ENCODE data around the gene SSC5D. TPM values are rescaled to one million over a fixed set of nuclear protein-coding genes. Genes with fewer than 3 reads are reported as not detected.

SSC5D gene
- polyA plus RNA-seq, 1 of the 3 experiments (the other 2 are of a cell fraction): 4.9 TPM

DNA sequence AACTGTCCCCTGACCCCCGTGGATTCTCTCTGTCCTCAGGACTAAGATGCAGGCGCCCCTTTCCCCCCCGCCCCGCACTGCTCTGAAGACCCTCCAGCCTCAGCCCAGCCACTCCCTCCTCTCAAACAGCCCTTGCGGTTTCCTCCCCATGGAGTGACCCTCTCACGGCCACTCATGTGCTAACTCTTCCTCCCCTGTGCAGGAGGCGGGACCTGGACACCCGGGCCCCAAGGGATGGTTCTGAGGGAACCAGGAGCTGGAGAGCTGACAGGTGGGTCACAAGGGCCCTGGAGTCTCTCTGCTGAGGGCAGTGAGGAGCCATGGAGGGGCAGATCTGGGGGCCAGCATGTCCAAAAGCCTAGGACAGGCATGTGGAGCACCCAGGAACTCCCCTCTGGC lies 28.7 kb upstream of the SSC5D start:
- Histone ChIP-seq H3K36me3 (replicated peaks in 1 of 2; ENCODE audit: control insufficient read depth in 1 of 2, insufficient read depth in 2 of 2, low read length in 1 of 2) (no peaks in the 10 kb centered on the region), H3F3A (replicated peaks; ENCODE audit: insufficient read depth) (peaks cover 12% of the 10 kb centered on the region), H3K27me3 (ENCODE audit: insufficient read depth) (no peaks in the 10 kb centered on the region), H3K79me2 (ENCODE audit: insufficient read depth) (peaks cover 12% of the 10 kb centered on the region; the same call in 1 of the 2 replicates), H3K9ac (no peak overlapping the region), H3K4me3 (ENCODE audit: low read depth in 2 of 2, low read length in 1 of 2) (peak overlapping the region in 1 of 2 experiments; percentile 76; a peak in 1 of 4 replicates), H3K4me2 (peak overlapping the region; percentile 100), H4K20me1 (ENCODE audit: insufficient read depth) (0 out of 2 replicates have a peak, but pooled peaks cover under 1% of the 10 kb centered on the region), H3K9me3 (no peaks in the 10 kb centered on the region), H3K4me1 (ENCODE audit: control insufficient read depth in 1 of 2, insufficient read depth in 2 of 2, low read depth in 1 of 2, low read length in 1 of 2) (peaks cover 9 to 18% of the 10 kb centered on the region in 2 experiments; a peak in 2 of 4 replicates), H3K9me2 (no peaks in the 10 kb centered on the region), H2AFZ (ENCODE audit: low read depth) (no peak overlapping the region), H3K27ac (ENCODE audit: low read depth in 2 of 2, low read length in 1 of 2) (peak overlapping the region; percentile 90 to 91; a peak in 3 of 4 replicates)
- 94% methylated on average over 6 of the region's 8 CpGs for WGBS (ENCODE audit: low lambda C conversion rate)
- ChIA-PET POLR2A (interaction anchor here (0.7 kb wide), 1 partner anchor 120 kb away, joined by 3 read pairs; the partner anchor contains the start of gene KMT5C), CTCF (interaction anchor here (0.8 to 2.5 kb wide), 12 partner anchors 8 to 370 kb away, joined by 3 to 12 read pairs (median 4); no protein-coding TSS in a partner anchor)
- DNase-seq: no peak
- TF ChIP-seq, protein P1, sequence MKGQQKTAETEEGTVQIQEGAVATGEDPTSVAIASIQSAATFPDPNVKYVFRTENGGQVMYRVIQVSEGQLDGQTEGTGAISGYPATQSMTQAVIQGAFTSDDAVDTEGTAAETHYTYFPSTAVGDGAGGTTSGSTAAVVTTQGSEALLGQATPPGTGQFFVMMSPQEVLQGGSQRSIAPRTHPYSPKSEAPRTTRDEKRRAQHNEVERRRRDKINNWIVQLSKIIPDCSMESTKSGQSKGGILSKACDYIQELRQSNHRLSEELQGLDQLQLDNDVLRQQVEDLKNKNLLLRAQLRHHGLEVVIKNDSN (IDR thresholded peaks at IDR 0.05; ENCODE audit: borderline replicate concordance, low read depth): no peak
- TF ChIP-seq TEAD4 (IDR thresholded peaks at IDR 0.05; ENCODE audit: borderline replicate concordance, insufficient read depth) (no peak), POLR2AphosphoS5 (IDR thresholded peaks at IDR 0.05; ENCODE audit: low read depth, low read length) (no peak), MEF2A (IDR thresholded peaks at IDR 0.05; ENCODE audit: borderline replicate concordance, low read depth) (no peak), RAD21 (IDR thresholded peaks at IDR 0.05; ENCODE audit: low read length) (no peak), FOSL2 (IDR thresholded peaks at IDR 0.05; ENCODE audit: borderline replicate concordance, low read depth) (no peak), TAF1 (IDR thresholded peaks at IDR 0.05; ENCODE audit: borderline replicate concordance, low read depth, low read length) (no peak), SIN3A (IDR thresholded peaks at IDR 0.05; ENCODE audit: borderline replicate concordance, low read depth, low read length) (no peak), ELF1 (IDR thresholded peaks at IDR 0.05) (no peak), EZH2phosphoT487 (IDR thresholded peaks at IDR 0.05; ENCODE audit: borderline replicate concordance, low read depth) (no peak)

DNA sequence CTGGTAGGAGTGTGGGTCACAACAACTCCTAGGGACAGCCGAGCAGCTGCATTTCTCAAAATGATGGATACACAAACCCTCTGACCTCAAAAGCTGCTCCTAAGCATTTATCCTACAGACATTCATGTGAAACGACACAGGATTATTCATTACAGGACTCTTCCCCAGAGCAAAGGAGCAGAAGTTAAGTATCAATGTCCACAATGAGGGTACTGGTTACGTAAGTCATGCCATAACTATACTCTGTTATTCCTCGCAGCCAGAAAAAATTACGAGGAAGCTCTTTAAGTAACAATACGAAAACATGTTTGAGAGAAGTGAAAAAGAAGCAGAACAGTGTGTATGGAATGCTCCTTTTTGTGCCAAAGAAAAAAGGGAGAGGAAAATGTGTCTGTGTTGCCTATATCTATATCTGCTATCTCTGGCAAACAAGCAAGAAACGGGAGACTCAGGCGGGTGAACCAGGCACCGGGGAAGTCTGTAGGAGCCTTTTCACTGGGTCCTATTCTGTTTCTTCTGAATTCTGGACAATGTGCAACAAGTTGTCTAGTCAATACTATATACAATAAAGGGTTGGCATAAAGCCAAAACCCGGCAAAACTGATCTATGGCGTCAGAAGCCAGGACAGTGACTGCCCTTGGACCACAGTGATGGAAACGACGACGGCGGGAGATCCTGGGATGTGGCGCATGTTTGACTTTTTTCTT lies 28.1 kb upstream of the SSC5D start:
- peak overlapping the region; percentile 38 for H2AFZ ChIP-seq (ENCODE audit: low read depth)
- peak overlapping the region; percentile 100 for H3K4me2 ChIP-seq
- H3K27me3 ChIP-seq (ENCODE audit: insufficient read depth): no peaks in the 10 kb centered on the region
- H4K20me1 ChIP-seq (ENCODE audit: insufficient read depth): no peaks in the 10 kb centered on the region
- peaks cover 12% of the 10 kb centered on the region; the same call in 1 of the 2 replicates for H3K79me2 ChIP-seq (ENCODE audit: insufficient read depth)
- H3F3A ChIP-seq (replicated peaks; ENCODE audit: insufficient read depth): peaks cover 12% of the 10 kb centered on the region
- H3K4me1 ChIP-seq (ENCODE audit: control insufficient read depth in 1 of 2, insufficient read depth in 2 of 2, low read depth in 1 of 2, low read length in 1 of 2): peaks cover 9 to 18% of the 10 kb centered on the region in 2 experiments; a peak in 2 of 4 replicates
- ChIA-PET CTCF (interaction anchor here (0.8 to 2.5 kb wide), 13 partner anchors 7 to 371 kb away, joined by 3 to 12 read pairs (median 3); no protein-coding TSS in a partner anchor), POLR2A (interaction anchor here (0.7 kb wide), 1 partner anchor 121 kb away, joined by 3 read pairs; the partner anchor contains the start of gene KMT5C)
- peak overlapping the region; percentile 76 to 98 for H3K4me3 ChIP-seq (ENCODE audit: low read depth in 2 of 2, low read length in 1 of 2)
- peak overlapping the region; percentile 90 to 91 for H3K27ac ChIP-seq (ENCODE audit: low read depth in 2 of 2, low read length in 1 of 2)
- 28% methylated on average over 15 of the region's 16 CpGs for WGBS (ENCODE audit: low lambda C conversion rate)
- DNase-seq: peak; percentile 52
- H3K9me2 ChIP-seq: no peaks in the 10 kb centered on the region
- no peaks in the 10 kb centered on the region for H3K36me3 ChIP-seq (replicated peaks in 1 of 2; ENCODE audit: control insufficient read depth in 1 of 2, insufficient read depth in 2 of 2, low read length in 1 of 2)
- no peaks in the 10 kb centered on the region for H3K9me3 ChIP-seq
- peak overlapping the region; percentile 97 for H3K9ac ChIP-seq
- TF ChIP-seq NFIC (IDR thresholded peaks at IDR 0.05; ENCODE audit: borderline replicate concordance) (peak; percentile 71), RXRA (IDR thresholded peaks at IDR 0.05; ENCODE audit: borderline replicate concordance, low read depth) (no peak), RCOR1 (IDR thresholded peaks at IDR 0.05; ENCODE audit: low read length) (no peak), FOSL2 (IDR thresholded peaks at IDR 0.05; ENCODE audit: borderline replicate concordance, low read depth) (no peak), FOXJ3 (CRISPR knock-in tag; IDR thresholded peaks at IDR 0.05) (0 out of 2 replicates have a peak, but pooled peaks have one; percentile 15), TEAD4 (IDR thresholded peaks at IDR 0.05; ENCODE audit: borderline replicate concordance, insufficient read depth) (no peak), POLR2AphosphoS5 (IDR thresholded peaks at IDR 0.05; ENCODE audit: low read depth, low read length) (no peak), MEF2A (IDR thresholded peaks at IDR 0.05; ENCODE audit: borderline replicate concordance, low read depth) (no peak), CHD2 (IDR thresholded peaks at IDR 0.05; ENCODE audit: low read length, partially characterized antibody) (no peak), GABPA (IDR thresholded peaks at IDR 0.05; ENCODE audit: low read depth) (no peak)
- TF ChIP-seq, protein P2, sequence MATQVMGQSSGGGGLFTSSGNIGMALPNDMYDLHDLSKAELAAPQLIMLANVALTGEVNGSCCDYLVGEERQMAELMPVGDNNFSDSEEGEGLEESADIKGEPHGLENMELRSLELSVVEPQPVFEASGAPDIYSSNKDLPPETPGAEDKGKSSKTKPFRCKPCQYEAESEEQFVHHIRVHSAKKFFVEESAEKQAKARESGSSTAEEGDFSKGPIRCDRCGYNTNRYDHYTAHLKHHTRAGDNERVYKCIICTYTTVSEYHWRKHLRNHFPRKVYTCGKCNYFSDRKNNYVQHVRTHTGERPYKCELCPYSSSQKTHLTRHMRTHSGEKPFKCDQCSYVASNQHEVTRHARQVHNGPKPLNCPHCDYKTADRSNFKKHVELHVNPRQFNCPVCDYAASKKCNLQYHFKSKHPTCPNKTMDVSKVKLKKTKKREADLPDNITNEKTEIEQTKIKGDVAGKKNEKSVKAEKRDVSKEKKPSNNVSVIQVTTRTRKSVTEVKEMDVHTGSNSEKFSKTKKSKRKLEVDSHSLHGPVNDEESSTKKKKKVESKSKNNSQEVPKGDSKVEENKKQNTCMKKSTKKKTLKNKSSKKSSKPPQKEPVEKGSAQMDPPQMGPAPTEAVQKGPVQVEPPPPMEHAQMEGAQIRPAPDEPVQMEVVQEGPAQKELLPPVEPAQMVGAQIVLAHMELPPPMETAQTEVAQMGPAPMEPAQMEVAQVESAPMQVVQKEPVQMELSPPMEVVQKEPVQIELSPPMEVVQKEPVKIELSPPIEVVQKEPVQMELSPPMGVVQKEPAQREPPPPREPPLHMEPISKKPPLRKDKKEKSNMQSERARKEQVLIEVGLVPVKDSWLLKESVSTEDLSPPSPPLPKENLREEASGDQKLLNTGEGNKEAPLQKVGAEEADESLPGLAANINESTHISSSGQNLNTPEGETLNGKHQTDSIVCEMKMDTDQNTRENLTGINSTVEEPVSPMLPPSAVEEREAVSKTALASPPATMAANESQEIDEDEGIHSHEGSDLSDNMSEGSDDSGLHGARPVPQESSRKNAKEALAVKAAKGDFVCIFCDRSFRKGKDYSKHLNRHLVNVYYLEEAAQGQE (IDR thresholded peaks at IDR 0.05; ENCODE audit: low read depth, low read length): no peak
- TF ChIP-seq, protein P3, sequence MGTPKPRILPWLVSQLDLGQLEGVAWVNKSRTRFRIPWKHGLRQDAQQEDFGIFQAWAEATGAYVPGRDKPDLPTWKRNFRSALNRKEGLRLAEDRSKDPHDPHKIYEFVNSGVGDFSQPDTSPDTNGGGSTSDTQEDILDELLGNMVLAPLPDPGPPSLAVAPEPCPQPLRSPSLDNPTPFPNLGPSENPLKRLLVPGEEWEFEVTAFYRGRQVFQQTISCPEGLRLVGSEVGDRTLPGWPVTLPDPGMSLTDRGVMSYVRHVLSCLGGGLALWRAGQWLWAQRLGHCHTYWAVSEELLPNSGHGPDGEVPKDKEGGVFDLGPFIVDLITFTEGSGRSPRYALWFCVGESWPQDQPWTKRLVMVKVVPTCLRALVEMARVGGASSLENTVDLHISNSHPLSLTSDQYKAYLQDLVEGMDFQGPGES (IDR thresholded peaks at IDR 0.05; ENCODE audit: low read depth, low read length): no peak
- TF ChIP-seq, protein P4, sequence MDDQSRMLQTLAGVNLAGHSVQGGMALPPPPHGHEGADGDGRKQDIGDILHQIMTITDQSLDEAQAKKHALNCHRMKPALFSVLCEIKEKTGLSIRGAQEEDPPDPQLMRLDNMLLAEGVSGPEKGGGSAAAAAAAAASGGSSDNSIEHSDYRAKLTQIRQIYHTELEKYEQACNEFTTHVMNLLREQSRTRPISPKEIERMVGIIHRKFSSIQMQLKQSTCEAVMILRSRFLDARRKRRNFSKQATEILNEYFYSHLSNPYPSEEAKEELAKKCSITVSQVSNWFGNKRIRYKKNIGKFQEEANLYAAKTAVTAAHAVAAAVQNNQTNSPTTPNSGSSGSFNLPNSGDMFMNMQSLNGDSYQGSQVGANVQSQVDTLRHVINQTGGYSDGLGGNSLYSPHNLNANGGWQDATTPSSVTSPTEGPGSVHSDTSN (IDR thresholded peaks at IDR 0.05): no peak
